ENCODE data around the gene FMO2.

FMO2 gene

DNA sequence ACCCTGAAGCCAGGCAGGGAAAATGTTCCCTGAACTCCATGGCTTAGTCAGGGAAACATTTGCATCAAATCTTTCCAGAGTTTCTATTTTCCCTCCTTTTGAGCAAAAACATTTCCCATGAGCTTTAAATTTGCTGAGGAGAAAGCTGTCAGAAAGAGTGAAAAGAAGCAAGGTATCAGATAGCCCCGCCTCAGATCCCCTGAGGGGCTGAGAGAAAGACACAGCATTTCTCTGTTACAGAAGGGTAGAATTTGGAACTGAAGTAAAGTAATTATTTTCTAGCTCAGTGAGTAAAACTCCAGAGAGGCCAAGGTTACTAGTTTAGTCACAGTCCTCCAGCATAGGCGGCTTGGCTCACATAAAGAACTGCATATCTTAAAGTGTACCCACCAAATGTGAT lies 73.8 kb downstream of the FMO2 start:
- no peak for DNase-seq
